Activated B cell treated with CpG ODN at 0.5 μM for 24 hours (primary cell): Measurements from ENCODE around the gene PCCB. TPM values are rescaled to one million over a fixed set of nuclear protein-coding genes. Genes with fewer than 3 reads are reported as not detected.
"Not testable (repeated sequence)": the region's sequence is repeated elsewhere in the genome, so short reads cannot be mapped to it uniquely, and the experiment has no call there.

ENCODE experiments used
- ATAC-seq: fragments of 200-7000 bp; cut with Tn5 transposase; one replicate; pipeline ENCODE4 v1.10.0; 2021; ENCODE audit warnings: low read depth, mild to moderate bottlenecking, moderate library complexity
- CTCF ChIA-PET: fragments of 350-600 bp; sonication (Branson Sonifier 250); formaldehyde crosslinking; loops from one replicate; lab custom pipeline; 2021; ENCODE audit warnings: antibody characterized with exemption; lab: Charles Lee
- POLR2A ChIA-PET: fragments of 350-600 bp; sonication (Branson Sonifier 250); formaldehyde crosslinking; loops from one replicate; lab custom pipeline; 2021; ENCODE audit warnings: antibody characterized with exemption; lab: Charles Lee
- DNase-seq: peaks from one replicate; pipeline ENCODE4 v3.0.0; 2022
- H3K27ac Mint-ChIP-seq: one replicate; pipeline ENCODE4 v1.8.0; 2020; ENCODE audit warnings: mixed read lengths
- H3K27me3 Mint-ChIP-seq: one replicate; pipeline ENCODE4 v1.8.0; 2021; ENCODE audit warnings: mixed read lengths
- H3K36me3 Mint-ChIP-seq: one replicate; pipeline ENCODE4 v1.8.0; 2021; ENCODE audit warnings: low read depth, mixed read lengths
- H3K4me1 Mint-ChIP-seq: one replicate; pipeline ENCODE4 v1.8.0; 2021; ENCODE audit warnings: mixed read lengths
- H3K4me3 Mint-ChIP-seq: one replicate; pipeline ENCODE4 v1.8.0; 2020; ENCODE audit warnings: mild to moderate bottlenecking, mixed read lengths
- H3K9me3 Mint-ChIP-seq: one replicate; pipeline ENCODE4 v1.8.0; 2020; ENCODE audit warnings: mixed read lengths
- CTCF ChIP-seq: fragments of 200-600 bp; IDR thresholded peaks from one replicate; pipeline ENCODE4 v1.8.0; 2022; ENCODE audit warnings: antibody characterized with exemption, mild to moderate bottlenecking
- intact Hi-C: fragments of 100-400 bp; cut with micrococcal nuclease; formaldehyde crosslinking; loops from one replicate; pipeline ENCODE4 v1.15.1; 2024
- total RNA-seq: library from RNA; stranded (reverse); gene quantifications from 2 replicates; pipeline ENCODE4 v1.2.3, GENCODE V29; 2022

PCCB gene
- total RNA-seq, 1 donor from 2014 or later, result 31.2 TPM

- H3K4me1 Mint-ChIP-seq, result peaks cover 5% of the 10 kb centered on the region
- ChIA-PET POLR2A (no interaction called here), CTCF (interaction anchor here (1.6 kb wide), 1 partner anchor 399 kb away, joined by 3 read pairs; no protein-coding TSS in a partner anchor)
- H3K4me3 Mint-ChIP-seq, result no peak overlapping the region
- H3K27me3 Mint-ChIP-seq, result no peaks in the 10 kb centered on the region
- H3K9me3 Mint-ChIP-seq, result peaks cover 7% of the 10 kb centered on the region
- no peak for DNase-seq
- intact Hi-C loops, result loop anchor here (5.0 to 10.0 kb wide), 3 partner anchors 276 to 661 kb away; partner anchors contain the start of gene STAG1
- no peak for ATAC-seq
- no peak for TF ChIP-seq CTCF
- H3K36me3 Mint-ChIP-seq, result peaks cover 40% of the 10 kb centered on the region
- no peak overlapping the region for H3K27ac Mint-ChIP-seq
Observed at GRCh38 chr3:136353461-136353860, 103.3 kb downstream of the PCCB start.

GRCh38 chr3:136366289-136366688, 116.1 kb downstream of the PCCB start:
- ChIA-PET POLR2A (no interaction called here), CTCF (interaction anchor here (0.6 to 1.7 kb wide), 4 partner anchors 11 to 286 kb away, joined by 3 to 13 read pairs (median 4); no protein-coding TSS in a partner anchor)
- TF ChIP-seq CTCF, result no peak
- Mint-ChIP-seq H3K4me1 (no peaks in the 10 kb centered on the region), H3K36me3 (peaks cover 48% of the 10 kb centered on the region), H3K27ac (no peak overlapping the region), H3K4me3 (no peak overlapping the region), H3K9me3 (no peaks in the 10 kb centered on the region), H3K27me3 (no peaks in the 10 kb centered on the region)
- intact Hi-C loops, result no loop called here
- ATAC-seq, result no peak
- no peak for DNase-seq

- H3K27ac Mint-ChIP-seq, POLR2A ChIA-PET, intact Hi-C loops, H3K9me3 Mint-ChIP-seq, ATAC-seq, H3K27me3 Mint-ChIP-seq, H3K4me3 Mint-ChIP-seq, DNase-seq, H3K4me1 Mint-ChIP-seq: not testable (repeated sequence)
- peaks cover 37% of the 10 kb centered on the region for H3K36me3 Mint-ChIP-seq
- CTCF ChIA-PET, result interaction anchor here (1.6 kb wide), 1 partner anchor 16 kb away, joined by 5 read pairs; no protein-coding TSS in a partner anchor
Observed at GRCh38 chr3:136375800-136376199, 125.7 kb downstream of the PCCB start.

- no peaks in the 10 kb centered on the region for H3K4me1 Mint-ChIP-seq
- H3K9me3 Mint-ChIP-seq, result no peaks in the 10 kb centered on the region
- intact Hi-C loops, result no loop called here
- ChIA-PET CTCF (interaction anchor here (0.7 kb wide), 1 partner anchor 19 kb away, joined by 3 read pairs; no protein-coding TSS in a partner anchor), POLR2A (no interaction called here)
- DNase-seq, result no peak
- TF ChIP-seq CTCF, result no peak
- no peak overlapping the region for H3K27ac Mint-ChIP-seq
- H3K36me3 Mint-ChIP-seq, result peaks cover 37% of the 10 kb centered on the region
- ATAC-seq, result no peak
- no peaks in the 10 kb centered on the region for H3K27me3 Mint-ChIP-seq
- no peak overlapping the region for H3K4me3 Mint-ChIP-seq
Observed at GRCh38 chr3:136377508-136377907, 127.4 kb downstream of the PCCB start.

- POLR2A ChIA-PET, result no interaction called here
- intact Hi-C loops, result no loop called here
- Mint-ChIP-seq H3K27ac (no peak overlapping the region), H3K4me1 (no peaks in the 10 kb centered on the region), H3K36me3 (peaks cover 35% of the 10 kb centered on the region), H3K27me3 (no peaks in the 10 kb centered on the region), H3K4me3 (no peak overlapping the region), H3K9me3 (no peaks in the 10 kb centered on the region)
- ATAC-seq (no peak), DNase-seq (no peak)
- CTCF ChIA-PET, result no interaction called here
- no peak for TF ChIP-seq CTCF
Observed at GRCh38 chr3:136378011-136378410, 127.9 kb downstream of the PCCB start.

Other genes starting within 250 kb of the PCCB start
- gene MSL2, start 54.0 kb upstream of the PCCB start, total RNA-seq, result 58.0 and 59.4 TPM in 2 replicates